HCT116 (cell line): ENCODE results near the gene ELAVL1. TPM values are rescaled to one million over a fixed set of nuclear protein-coding genes. Genes with fewer than 3 reads are reported as not detected.

ENCODE experiments used
- ATAC-seq: fragments of 200-7000 bp; cut with Tn5 transposase; 2 replicates; pipeline ENCODE4 v1.9.1; 2020; ENCODE audit warnings: mild to moderate bottlenecking, moderate library complexity
- BruUV-seq: library from RNA; stranded (reverse); fragments of 400-500 nt; replicated peaks from 2 replicates; lab custom pipeline; 2021; lab: Mats Ljungman, UMichigan
- CTCF ChIA-PET: fragments of 300-600 bp; sonication (Branson Sonifier 250); formaldehyde crosslinking; loops from one replicate; lab custom pipeline; 2021; ENCODE audit warnings: antibody characterized with exemption; lab: Charles Lee
- POLR2A ChIA-PET: fragments of 300-600, 350-600 bp; sonication (Branson Sonifier 250); formaldehyde crosslinking; loops from one replicate; lab custom pipeline; 2021; ENCODE audit warnings: antibody characterized with exemption; lab: Charles Lee
- RAD21 ChIA-PET, 2 experiments: fragments of 300-600 bp; sonication (Branson Sonifier 250); formaldehyde crosslinking; loops; one replicate each; lab custom pipeline; 2023; ENCODE audit warnings: low total read pairs in 2 of 2; ENCODE audit not compliant: uncharacterized antibody in 2 of 2, unreplicated experiment in 2 of 2, low non-redundant PET in 1 of 2; lab: Charles Lee
- DNase-seq: peaks from one replicate; pipeline ENCODE4 v3.0.0-alpha.2; 2010; ENCODE audit warnings: low read depth, low spot score
- H2AFZ ChIP-seq: fragments of 200-600 bp; shearing (Covaris generic), sonication (generic); 2 replicates; pipeline ENCODE4 v1.6.1; 2017; ENCODE audit warnings: low read depth, mixed run types, mixed read lengths, antibody characterized with exemption, low read length; ENCODE audit not compliant: poor library complexity, severe bottlenecking
- H3K27ac ChIP-seq: 2 replicates; pipeline ENCODE4 v1.5.1; 2012; ENCODE audit warnings: low read depth, low read length
- H3K27me3 ChIP-seq: fragments of 200-600 bp; sonication (generic); 2 replicates; pipeline ENCODE4 v1.6.1; 2016; ENCODE audit warnings: mixed run types, low read length, mixed read lengths; ENCODE audit not compliant: insufficient read depth
- H3K36me3 ChIP-seq, 2 experiments: fragments of 200-500 bp in 1 of 2; fragments of 200-600 bp in 1 of 2; sonication (Bioruptor generic) in 1 of 2; sonication (generic) in 1 of 2; 2 replicates each; pipeline versions ENCODE4 v1.5.1 to v1.6.1; 2014 to 2016; ENCODE audit warnings: low read length in 2 of 2, inconsistent platforms in 1 of 2, mixed read lengths in 1 of 2, mixed run types in 1 of 2; ENCODE audit not compliant: insufficient read depth in 2 of 2, control insufficient read depth in 1 of 2
- H3K4me1 ChIP-seq, 2 experiments: fragments of 200-600 bp in 1 of 2; sonication (generic) in 1 of 2; 2 replicates each; pipeline versions ENCODE4 v1.5.1 to v1.6.1; 2012 to 2017; ENCODE audit warnings: low read length in 2 of 2, inconsistent platforms in 1 of 2, mild to moderate bottlenecking in 1 of 2, mixed read lengths in 1 of 2, mixed run types in 1 of 2, moderate library complexity in 1 of 2; ENCODE audit not compliant: insufficient read depth in 2 of 2, control insufficient read depth in 1 of 2
- H3K4me2 ChIP-seq: fragments of 200-600 bp; sonication (generic); 2 replicates; pipeline ENCODE4 v1.6.1; 2017; ENCODE audit warnings: mixed run types, low read length, mixed read lengths
- H3K4me3 ChIP-seq, 2 experiments: fragments of 200-600 bp in 1 of 2; sonication (generic) in 1 of 2; replicated peaks in 1 of 2; 2 replicates each; pipeline ENCODE4 v1.5.1; 2011 to 2016; ENCODE audit warnings: low read length in 2 of 2, control low read depth in 1 of 2, low read depth in 1 of 2, mild to moderate bottlenecking in 1 of 2, mixed read lengths in 1 of 2, mixed run types in 1 of 2
- H3K79me2 ChIP-seq: fragments of 200-600 bp; sonication (generic); 2 replicates; pipeline ENCODE4 v1.6.1; 2017; ENCODE audit warnings: mild to moderate bottlenecking, mixed run types, low read length, moderate library complexity, mixed read lengths; ENCODE audit not compliant: insufficient read depth
- H3K9ac ChIP-seq: fragments of 200-600 bp; sonication (generic); 2 replicates; pipeline ENCODE4 v1.6.1; 2016; ENCODE audit warnings: low read length, mixed read lengths
- H3K9me2 ChIP-seq: fragments of 200-600 bp; sonication (generic), shearing (Covaris generic); 2 replicates; pipeline ENCODE4 v1.6.1; 2017; ENCODE audit warnings: mixed run types, mild to moderate bottlenecking, moderate library complexity; ENCODE audit not compliant: insufficient read depth
- H3K9me3 ChIP-seq, 2 experiments: fragments of 200-500 bp in 1 of 2; fragments of 200-600 bp in 1 of 2; sonication (Bioruptor generic) in 1 of 2; sonication (generic) in 1 of 2; 2 replicates each; pipeline ENCODE4 v1.6.1; 2014 to 2017; ENCODE audit warnings: low read length in 2 of 2, mixed read lengths in 2 of 2, inconsistent platforms in 1 of 2, low read depth in 1 of 2, mild to moderate bottlenecking in 1 of 2, mixed run types in 1 of 2, moderate library complexity in 1 of 2; ENCODE audit not compliant: control insufficient read depth in 1 of 2, insufficient read depth in 1 of 2
- H4K20me1 ChIP-seq: fragments of 200-600 bp; sonication (generic), shearing (Covaris generic); 2 replicates; pipeline ENCODE4 v1.6.1; 2017; ENCODE audit warnings: mixed run types, mild to moderate bottlenecking, moderate library complexity; ENCODE audit not compliant: insufficient read depth
- ATF3 ChIP-seq: IDR thresholded peaks from 2 replicates; pipeline ENCODE4 v1.6.1; 2012
- CBX3 ChIP-seq: IDR thresholded peaks from 2 replicates; pipeline ENCODE4 v1.6.1; 2012; ENCODE audit warnings: low read depth
- CEBPB ChIP-seq: IDR thresholded peaks from 2 replicates; pipeline ENCODE4 v1.6.1; 2012; ENCODE audit warnings: low read depth
- ELF1 ChIP-seq: IDR thresholded peaks from 2 replicates; pipeline ENCODE4 v1.6.1; 2012; ENCODE audit warnings: low read depth, borderline replicate concordance
- EZH2phosphoT487 ChIP-seq: fragments of 200-600 bp; IDR thresholded peaks from 2 replicates; pipeline ENCODE4 v1.6.1; 2018; ENCODE audit warnings: antibody characterized with exemption, borderline replicate concordance
- FOSL1 ChIP-seq: IDR thresholded peaks from 2 replicates; pipeline ENCODE4 v1.6.1; 2012; ENCODE audit warnings: low read depth
- POLR2AphosphoS5 ChIP-seq: IDR thresholded peaks from 2 replicates; pipeline ENCODE4 v1.6.1; 2011; ENCODE audit warnings: mild to moderate bottlenecking, low read depth, low read length, moderate library complexity
- intact Hi-C: fragments of 100-400 bp; cut with micrococcal nuclease; formaldehyde crosslinking; loops from 2 replicates; pipeline ENCODE4 v1.10.0; 2022
- total RNA-seq: library from RNA; stranded (reverse); gene quantifications from one replicate; pipeline ENCODE4 v1.2.1, GENCODE V29; 2021; ENCODE audit not compliant: unreplicated experiment
- TF ChIP-seq, protein P1 (sequence below): IDR thresholded peaks from 2 replicates; pipeline ENCODE4 v1.6.1; 2012

ELAVL1 gene
- total RNA-seq, 1 experiment from 2014 or later: 134 TPM

- H3K4me2 ChIP-seq: peak overlapping the region; percentile 57; the same call in 1 of the 2 replicates
- TF ChIP-seq CEBPB (no peak), FOSL1 (no peak)
- no peaks in the 10 kb centered on the region for H3K36me3 ChIP-seq
- intact Hi-C loops: no loop called here
- no peaks in the 10 kb centered on the region for H3K79me2 ChIP-seq
- H4K20me1 ChIP-seq: no peaks in the 10 kb centered on the region
- CTCF ChIA-PET: no interaction called here
- no peak overlapping the region for H3K9ac ChIP-seq
- H3K4me1 ChIP-seq: peaks cover 4 to 10% of the 10 kb centered on the region in 2 experiments; a peak in 3 of 4 replicates
- RAD21 ChIA-PET: no interaction called here
- no peaks in the 10 kb centered on the region for H3K9me2 ChIP-seq
- H3K9me3 ChIP-seq: no peaks in the 10 kb centered on the region
- ATAC-seq (no peak), DNase-seq (no peak)
- H3K27ac ChIP-seq: no peak overlapping the region
- no peak overlapping the region for H3K4me3 ChIP-seq
- no TSS peak for BruUV-seq
- H3K27me3 ChIP-seq: no peaks in the 10 kb centered on the region
- POLR2A ChIA-PET: no interaction called here
- H2AFZ ChIP-seq: no peak overlapping the region
These were observed 36.1 kb upstream of the ELAVL1 start for GRCh38 chr19:8041531-8041931.

DNA sequence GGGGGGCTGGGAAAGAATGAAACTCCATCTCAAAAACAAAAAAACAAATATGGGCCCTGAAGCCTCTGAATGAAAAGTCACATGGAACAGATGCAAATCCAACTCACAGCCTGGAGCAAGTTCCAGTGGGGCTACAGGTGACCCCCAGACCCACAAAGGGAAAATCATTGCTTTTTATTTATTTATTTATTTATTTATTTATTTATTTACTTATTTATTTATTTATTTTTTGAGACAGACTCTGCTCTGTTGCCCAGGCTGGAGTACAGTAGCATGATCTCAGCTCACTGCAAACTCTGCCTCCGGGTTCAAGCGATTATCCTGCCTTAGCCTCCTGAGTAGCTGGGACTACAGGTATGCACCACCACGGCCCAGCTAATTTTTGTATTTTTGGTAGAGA is 33.8 kb upstream of the ELAVL1 start:
- Histone ChIP-seq H3K4me1 (peaks cover 4 to 10% of the 10 kb centered on the region in 2 experiments; a peak in 3 of 4 replicates), H3K9me2 (no peaks in the 10 kb centered on the region), H3K36me3 (no peaks in the 10 kb centered on the region), H3K9me3 (no peaks in the 10 kb centered on the region), H3K27me3 (no peaks in the 10 kb centered on the region), H3K4me3 (no peak overlapping the region), H3K4me2 (no peak overlapping the region), H4K20me1 (no peaks in the 10 kb centered on the region), H2AFZ (no peak overlapping the region), H3K9ac (no peak overlapping the region), H3K79me2 (no peaks in the 10 kb centered on the region), H3K27ac (no peak overlapping the region)
- no peak for ATAC-seq
- intact Hi-C loops: no loop called here
- DNase-seq: no peak
- TF ChIP-seq CBX3: no peak
- no peak for TF ChIP-seq EZH2phosphoT487
- TF ChIP-seq ELF1: no peak
- no peak for TF ChIP-seq ATF3
- TF ChIP-seq, protein P1, sequence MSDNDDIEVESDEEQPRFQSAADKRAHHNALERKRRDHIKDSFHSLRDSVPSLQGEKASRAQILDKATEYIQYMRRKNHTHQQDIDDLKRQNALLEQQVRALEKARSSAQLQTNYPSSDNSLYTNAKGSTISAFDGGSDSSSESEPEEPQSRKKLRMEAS: no peak
- TF ChIP-seq POLR2AphosphoS5: no peak
- ChIA-PET POLR2A (no interaction called here), RAD21 (no interaction called here), CTCF (no interaction called here)
- BruUV-seq: no TSS peak
